ENCODE measurements around the gene VASH1. TPM values are rescaled to one million over a fixed set of nuclear protein-coding genes. Genes with fewer than 3 reads are reported as not detected.
"Not testable (repeated sequence)": the region's sequence is repeated elsewhere in the genome, so short reads cannot be mapped to it uniquely, and the experiment has no call there.

Gene VASH1
- total RNA-seq, 1 donor from 2014 or later, result 13.6 TPM

GRCh38 chr14:76729258-76729657 is 32.0 kb upstream of the VASH1 start:
- FAIRE-seq, result no peak

GRCh38 chr14:76729953-76730505 is 31.2 kb upstream of the VASH1 start:
- Mint-ChIP-seq H3K36me3 (ENCODE audit: low read depth, unreplicated experiment) (no peaks in the 10 kb centered on the region), H3K4me3 (ENCODE audit: unreplicated experiment) (no peak overlapping the region), H3K9me3 (ENCODE audit: unreplicated experiment) (peaks cover 2% of the 10 kb centered on the region), H3K27ac (ENCODE audit: unreplicated experiment) (no peak overlapping the region), H3K4me1 (ENCODE audit: low read depth, unreplicated experiment) (no peaks in the 10 kb centered on the region), H3K27me3 (ENCODE audit: low read depth, unreplicated experiment) (peaks cover 15% of the 10 kb centered on the region)
- Histone ChIP-seq H4K20me1 (ENCODE audit: insufficient read depth, low read length) (no peaks in the 10 kb centered on the region), H3K4me2 (ENCODE audit: low read length) (no peak overlapping the region), H3K9ac (ENCODE audit: low read length) (no peak overlapping the region), H3K9me3 (ENCODE audit: insufficient read depth, low read depth, low read length) (no peaks in the 10 kb centered on the region), H3K79me2 (ENCODE audit: insufficient read depth, low read length) (no peaks in the 10 kb centered on the region), H3K4me1 (ENCODE audit: insufficient read depth, low read length) (no peaks in the 10 kb centered on the region), H2AFZ (ENCODE audit: low read depth, low read length) (no peak overlapping the region), H3K27ac (ENCODE audit: low read depth, low read length) (no peak overlapping the region), H3K27me3 (ENCODE audit: insufficient read depth, low read length) (no peaks in the 10 kb centered on the region), H3K4me3 (ENCODE audit: insufficient read depth, low read depth, low read length) (no peak overlapping the region), H3K36me3 (ENCODE audit: insufficient read depth, low read length) (no peaks in the 10 kb centered on the region)
- TF ChIP-seq, protein P1, sequence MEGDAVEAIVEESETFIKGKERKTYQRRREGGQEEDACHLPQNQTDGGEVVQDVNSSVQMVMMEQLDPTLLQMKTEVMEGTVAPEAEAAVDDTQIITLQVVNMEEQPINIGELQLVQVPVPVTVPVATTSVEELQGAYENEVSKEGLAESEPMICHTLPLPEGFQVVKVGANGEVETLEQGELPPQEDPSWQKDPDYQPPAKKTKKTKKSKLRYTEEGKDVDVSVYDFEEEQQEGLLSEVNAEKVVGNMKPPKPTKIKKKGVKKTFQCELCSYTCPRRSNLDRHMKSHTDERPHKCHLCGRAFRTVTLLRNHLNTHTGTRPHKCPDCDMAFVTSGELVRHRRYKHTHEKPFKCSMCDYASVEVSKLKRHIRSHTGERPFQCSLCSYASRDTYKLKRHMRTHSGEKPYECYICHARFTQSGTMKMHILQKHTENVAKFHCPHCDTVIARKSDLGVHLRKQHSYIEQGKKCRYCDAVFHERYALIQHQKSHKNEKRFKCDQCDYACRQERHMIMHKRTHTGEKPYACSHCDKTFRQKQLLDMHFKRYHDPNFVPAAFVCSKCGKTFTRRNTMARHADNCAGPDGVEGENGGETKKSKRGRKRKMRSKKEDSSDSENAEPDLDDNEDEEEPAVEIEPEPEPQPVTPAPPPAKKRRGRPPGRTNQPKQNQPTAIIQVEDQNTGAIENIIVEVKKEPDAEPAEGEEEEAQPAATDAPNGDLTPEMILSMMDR (IDR thresholded peaks at IDR 0.05; ENCODE audit: insufficient read depth, low read depth, low read length), result no peak
- TF ChIP-seq EZH2 (IDR thresholded peaks at IDR 0.05; ENCODE audit: insufficient read depth, low read length), result no peak
- FAIRE-seq (no peak), DNase-seq (ENCODE audit: low read depth) (no peak)

More at GRCh38 chr14:76729258-76729657, 32.0 kb upstream of the VASH1 start:
- H3K79me2 ChIP-seq (ENCODE audit: insufficient read depth, low read length), result no peaks in the 10 kb centered on the region
- H3K4me1 Mint-ChIP-seq (ENCODE audit: low read depth, unreplicated experiment), result no peaks in the 10 kb centered on the region
- H3K9me3 ChIP-seq (ENCODE audit: insufficient read depth, low read depth, low read length), result no peaks in the 10 kb centered on the region
- H3K27ac ChIP-seq (ENCODE audit: low read depth, low read length), result no peak overlapping the region
- H3K27ac Mint-ChIP-seq (ENCODE audit: unreplicated experiment), result no peak overlapping the region
- H3K4me2 ChIP-seq (ENCODE audit: low read length), result no peak overlapping the region
- no peak overlapping the region for H3K9ac ChIP-seq (ENCODE audit: low read length)
- no peak overlapping the region for H3K4me3 Mint-ChIP-seq (ENCODE audit: unreplicated experiment)
- H3K4me3 ChIP-seq (ENCODE audit: insufficient read depth, low read depth, low read length), result no peak overlapping the region
- H3K36me3 ChIP-seq (ENCODE audit: insufficient read depth, low read length), result no peaks in the 10 kb centered on the region
- no peak overlapping the region for H2AFZ ChIP-seq (ENCODE audit: low read depth, low read length)
- no peaks in the 10 kb centered on the region for H3K27me3 ChIP-seq (ENCODE audit: insufficient read depth, low read length)
- TF ChIP-seq, protein P1 (IDR thresholded peaks at IDR 0.05; ENCODE audit: insufficient read depth, low read depth, low read length), result no peak
- TF ChIP-seq EZH2 (IDR thresholded peaks at IDR 0.05; ENCODE audit: insufficient read depth, low read length), result no peak
- H3K27me3 Mint-ChIP-seq (ENCODE audit: low read depth, unreplicated experiment), result peaks cover 23% of the 10 kb centered on the region
- no peaks in the 10 kb centered on the region for H3K36me3 Mint-ChIP-seq (ENCODE audit: low read depth, unreplicated experiment)
- no peaks in the 10 kb centered on the region for H3K4me1 ChIP-seq (ENCODE audit: insufficient read depth, low read length)
- no peak for DNase-seq (ENCODE audit: low read depth)
- H3K9me3 Mint-ChIP-seq (ENCODE audit: unreplicated experiment), result peaks cover 2% of the 10 kb centered on the region
- H4K20me1 ChIP-seq (ENCODE audit: insufficient read depth, low read length), result no peaks in the 10 kb centered on the region

DNA sequence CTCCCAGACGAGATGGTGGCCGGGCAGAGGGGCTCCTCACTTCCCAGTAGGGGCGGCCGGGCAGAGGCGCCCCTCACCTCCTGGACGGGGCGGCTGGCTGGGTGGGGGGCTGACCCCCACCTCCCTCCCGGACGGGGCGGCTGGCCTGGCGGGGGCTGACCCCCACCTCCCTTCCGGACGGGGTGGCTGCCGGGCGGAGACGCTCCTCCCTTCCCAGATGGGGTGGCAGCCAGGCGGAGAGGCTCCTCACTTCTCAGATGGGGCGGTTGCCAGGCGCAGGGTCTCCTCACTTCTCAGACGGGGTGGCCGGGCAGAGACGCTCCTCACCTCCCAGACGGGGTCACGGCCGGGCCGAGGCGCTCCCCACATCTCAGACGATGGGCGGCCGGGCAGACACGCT is 26.8 kb upstream of the VASH1 start:
- not testable (repeated sequence) for H3K4me1 Mint-ChIP-seq (ENCODE audit: low read depth, unreplicated experiment); H3K9me3 ChIP-seq (ENCODE audit: insufficient read depth, low read depth, low read length); H3K4me3 ChIP-seq (ENCODE audit: insufficient read depth, low read depth, low read length); H3K4me2 ChIP-seq (ENCODE audit: low read length); H3K36me3 Mint-ChIP-seq (ENCODE audit: low read depth, unreplicated experiment); H3K27ac ChIP-seq (ENCODE audit: low read depth, low read length); H3K4me1 ChIP-seq (ENCODE audit: insufficient read depth, low read length); DNase-seq (ENCODE audit: low read depth); H3K27ac Mint-ChIP-seq (ENCODE audit: unreplicated experiment); H3K36me3 ChIP-seq (ENCODE audit: insufficient read depth, low read length); H2AFZ ChIP-seq (ENCODE audit: low read depth, low read length); H3K27me3 ChIP-seq (ENCODE audit: insufficient read depth, low read length); H3K9ac ChIP-seq (ENCODE audit: low read length); FAIRE-seq; H4K20me1 ChIP-seq (ENCODE audit: insufficient read depth, low read length); H3K79me2 ChIP-seq (ENCODE audit: insufficient read depth, low read length); H3K27me3 Mint-ChIP-seq (ENCODE audit: low read depth, unreplicated experiment); H3K4me3 Mint-ChIP-seq (ENCODE audit: unreplicated experiment); H3K9me3 Mint-ChIP-seq (ENCODE audit: unreplicated experiment)
